Vagina (tissue), 2 donors: Measurements from ENCODE around the gene FAU. TPM values are rescaled to one million over a fixed set of nuclear protein-coding genes. Genes with fewer than 3 reads are reported as not detected.

ENCODE experiments used
- DNase-seq, 2 donors: peaks; one replicate each; pipeline ENCODE4 v3.0.0-alpha.2; 2017; ENCODE audit errors: extremely low spot score in 2 of 2
- H3K27ac ChIP-seq: fragments of 200-600 bp; sonication (generic); one replicate; pipeline ENCODE4 v1.5.1; 2019
- H3K27me3 ChIP-seq: fragments of 200-600 bp; sonication (generic); one replicate; pipeline ENCODE4 v1.5.1; 2019
- H3K36me3 ChIP-seq, 2 donors: fragments of 200-600 bp; sonication (generic); one replicate each; pipeline ENCODE4 v1.5.1; 2017 to 2019
- H3K4me1 ChIP-seq: fragments of 200-600 bp; sonication (generic); one replicate; pipeline ENCODE4 v1.5.1; 2019
- H3K4me3 ChIP-seq, 2 donors: fragments of 200-600 bp; sonication (generic); 1 replicate in 1 of 2; 2 replicates in 1 of 2; pipeline ENCODE4 v1.5.1; 2016 to 2019
- H3K9me3 ChIP-seq: fragments of 200-600 bp; sonication (generic); one replicate; pipeline ENCODE4 v1.5.1; 2019
- CTCF ChIP-seq, 3 experiments: fragments of 450-650 bp in 2 of 3; fragments of 200-600 bp in 1 of 3; sonication (generic) in 1 of 3; IDR thresholded peaks; one replicate each; pipeline ENCODE4 v1.5.1; 2017 to 2019; ENCODE audit warnings: antibody characterized with exemption in 3 of 3, mild to moderate bottlenecking in 2 of 3, moderate library complexity in 2 of 3
- POLR2A ChIP-seq, 2 donors: fragments of 450-650 bp; IDR thresholded peaks; one replicate each; pipeline ENCODE4 v1.6.1; 2017; ENCODE audit warnings: antibody characterized with exemption in 2 of 2, mild to moderate bottlenecking in 2 of 2, moderate library complexity in 2 of 2
- POLR2AphosphoS5 ChIP-seq, 2 donors: sonication (generic); formaldehyde crosslinking; IDR thresholded peaks; one replicate each; pipeline ENCODE4 v1.9.0; 2017; ENCODE audit warnings: antibody characterized with exemption in 2 of 2, mild to moderate bottlenecking in 2 of 2, low read depth in 1 of 2; ENCODE audit not compliant: insufficient read depth in 1 of 2
- intact Hi-C: fragments of 100-400 bp; cut with DNase I; formaldehyde crosslinking; loops from one replicate; pipeline ENCODE4 v1.15.1; 2023
- total RNA-seq: library from RNA; depleted of rRNA; stranded (reverse); fragments of >200 nt; gene quantifications from one replicate; pipeline ENCODE4 v1.2.3, GENCODE V29; 2016

Gene FAU
- total RNA-seq, 1 donor from 2014 or later: 1,228 TPM

- peak overlapping the region; percentile 94 for H3K27ac ChIP-seq
- TF ChIP-seq POLR2A (IDR thresholded peaks at IDR 0.05): no peak
- DNase-seq: no peak
- peaks cover 30% of the 10 kb centered on the region for H3K4me1 ChIP-seq
- H3K36me3 ChIP-seq: peaks cover 0 to 38% of the 10 kb centered on the region in 2 donors
- no peaks in the 10 kb centered on the region for H3K27me3 ChIP-seq
- no peaks in the 10 kb centered on the region for H3K9me3 ChIP-seq
- intact Hi-C loops: loop anchor here (2.0 kb wide), 1 partner anchor 47 kb away; the partner anchor contains the start of gene CAPN1
- peak overlapping the region; percentile 87 to 89 for H3K4me3 ChIP-seq
These were observed 11.8 kb upstream of the FAU start for GRCh38 chr11:65133724-65134123.

- H3K36me3 ChIP-seq: peaks cover 0 to 44% of the 10 kb centered on the region in 2 donors
- no peak for DNase-seq
- peak overlapping the region; percentile 94 for H3K27ac ChIP-seq
- no peaks in the 10 kb centered on the region for H3K9me3 ChIP-seq
- H3K4me1 ChIP-seq: peaks cover 30% of the 10 kb centered on the region
- TF ChIP-seq CTCF (IDR thresholded peaks at IDR 0.05) (no peak), POLR2AphosphoS5 (IDR thresholded peaks at IDR 0.05; ENCODE audit: insufficient read depth in 1 of 2, low read depth in 1 of 2) (no peak), POLR2A (IDR thresholded peaks at IDR 0.05) (no peak)
- H3K4me3 ChIP-seq: peak overlapping the region; percentile 87 to 89
- no peaks in the 10 kb centered on the region for H3K27me3 ChIP-seq
- intact Hi-C loops: no loop called here
These were observed 11.2 kb upstream of the FAU start for GRCh38 chr11:65132988-65133700.

- TF ChIP-seq POLR2A (IDR thresholded peaks at IDR 0.05): no peak
- TF ChIP-seq CTCF (IDR thresholded peaks at IDR 0.05): no peak
- TF ChIP-seq POLR2AphosphoS5 (IDR thresholded peaks at IDR 0.05; ENCODE audit: insufficient read depth in 1 of 2, low read depth in 1 of 2): no peak
- Histone ChIP-seq H3K4me1 (peaks cover 30% of the 10 kb centered on the region), H3K9me3 (no peaks in the 10 kb centered on the region), H3K27me3 (no peaks in the 10 kb centered on the region), H3K36me3 (peaks cover 0 to 51% of the 10 kb centered on the region in 2 donors), H3K4me3 (no peak overlapping the region), H3K27ac (no peak overlapping the region)
- intact Hi-C loops: no loop called here
- peak in 1 of 2 donors; percentile 81 for DNase-seq
These were observed 10.5 kb upstream of the FAU start for GRCh38 chr11:65132238-65132987.

- DNase-seq: no peak
- intact Hi-C loops: no loop called here
These were observed 9.9 kb upstream of the FAU start for GRCh38 chr11:65131895-65132237.

GRCh38 chr11:65131417-65131776, 9.5 kb upstream of the FAU start:
- Histone ChIP-seq H3K4me3 (no peak overlapping the region), H3K27me3 (no peaks in the 10 kb centered on the region), H3K4me1 (peaks cover 30% of the 10 kb centered on the region), H3K36me3 (peaks cover 0 to 60% of the 10 kb centered on the region in 2 donors), H3K9me3 (no peaks in the 10 kb centered on the region), H3K27ac (no peak overlapping the region)
- intact Hi-C loops: no loop called here
- TF ChIP-seq POLR2AphosphoS5 (IDR thresholded peaks at IDR 0.05; ENCODE audit: insufficient read depth in 1 of 2, low read depth in 1 of 2): no peak
- no peak for TF ChIP-seq CTCF (IDR thresholded peaks at IDR 0.05)
- no peak for TF ChIP-seq POLR2A (IDR thresholded peaks at IDR 0.05)
- no peak for DNase-seq

More at GRCh38 chr11:65131895-65132237, 9.9 kb upstream of the FAU start:
- Histone ChIP-seq H3K36me3 (peaks cover 0 to 57% of the 10 kb centered on the region in 2 donors), H3K9me3 (no peaks in the 10 kb centered on the region), H3K4me3 (no peak overlapping the region), H3K4me1 (peaks cover 30% of the 10 kb centered on the region), H3K27me3 (no peaks in the 10 kb centered on the region), H3K27ac (no peak overlapping the region)
- TF ChIP-seq POLR2AphosphoS5 (IDR thresholded peaks at IDR 0.05; ENCODE audit: insufficient read depth in 1 of 2, low read depth in 1 of 2) (no peak), POLR2A (IDR thresholded peaks at IDR 0.05) (no peak), CTCF (IDR thresholded peaks at IDR 0.05) (no peak)
